Stimulated activated CD4-positive, alpha-beta T cell treated with anti-CD3 and anti-CD28 coated beads, Interleukin-4, amount 100 ng/mL, for 1 hour (primary cell): ENCODE data around the gene PCNX1.
"Not testable (repeated sequence)": the region's sequence is repeated elsewhere in the genome, so short reads cannot be mapped to it uniquely, and the experiment has no call there.

Source experiments
- DNase-seq: peaks from one replicate; pipeline ENCODE4 v3.0.0-alpha.2; 2020

The PCNX1 gene

GRCh38 chr14:71094722-71095121, 187.5 kb downstream of the PCNX1 start:
- DNase-seq: no peak

DNA sequence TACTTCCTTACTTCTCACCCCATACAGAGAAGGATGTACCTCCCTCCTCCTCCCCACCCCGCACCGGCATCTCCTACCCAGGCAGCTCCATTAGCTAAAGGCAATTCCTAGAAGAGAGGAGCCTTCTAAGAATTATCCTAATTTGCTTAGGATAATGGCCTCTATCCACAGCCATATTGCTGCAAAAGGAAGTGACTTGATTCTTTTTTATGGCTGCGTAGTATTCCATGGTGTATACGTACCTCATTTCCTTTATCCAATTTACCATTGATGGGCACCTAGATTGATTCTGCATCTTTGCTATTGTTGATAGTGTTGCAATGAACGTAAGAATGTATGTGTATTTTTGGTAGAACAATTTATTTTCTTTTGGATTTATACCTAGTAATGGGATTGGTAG, 189.7 kb downstream of the PCNX1 start:
- no peak for DNase-seq

GRCh38 chr14:71103662-71104484, 196.6 kb downstream of the PCNX1 start:
- no peak for DNase-seq

- no peak for DNase-seq
Measured at GRCh38 chr14:71105177-71105576, 197.9 kb downstream of the PCNX1 start.

DNA sequence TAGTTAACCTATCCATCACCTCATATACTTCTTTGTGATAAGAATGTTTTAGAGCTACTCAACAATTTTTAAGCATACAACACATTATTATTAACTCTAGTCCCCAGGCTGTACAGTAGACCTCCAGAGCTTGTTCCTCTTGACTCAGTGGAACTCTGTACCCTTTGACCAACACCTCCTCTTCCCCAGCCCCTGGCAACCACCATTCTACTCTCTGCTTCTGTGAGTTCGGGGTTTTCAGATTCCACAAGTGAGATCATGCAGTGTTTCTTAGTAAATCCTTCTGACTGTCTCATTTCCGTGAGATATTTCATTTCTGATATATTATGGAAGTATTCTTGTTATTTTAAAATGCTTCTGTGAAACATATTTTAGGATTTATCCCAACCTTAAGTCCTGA, 200.7 kb downstream of the PCNX1 start:
- DNase-seq: no peak

GRCh38 chr14:71108398-71109119, 201.3 kb downstream of the PCNX1 start:
- no peak for DNase-seq

DNA sequence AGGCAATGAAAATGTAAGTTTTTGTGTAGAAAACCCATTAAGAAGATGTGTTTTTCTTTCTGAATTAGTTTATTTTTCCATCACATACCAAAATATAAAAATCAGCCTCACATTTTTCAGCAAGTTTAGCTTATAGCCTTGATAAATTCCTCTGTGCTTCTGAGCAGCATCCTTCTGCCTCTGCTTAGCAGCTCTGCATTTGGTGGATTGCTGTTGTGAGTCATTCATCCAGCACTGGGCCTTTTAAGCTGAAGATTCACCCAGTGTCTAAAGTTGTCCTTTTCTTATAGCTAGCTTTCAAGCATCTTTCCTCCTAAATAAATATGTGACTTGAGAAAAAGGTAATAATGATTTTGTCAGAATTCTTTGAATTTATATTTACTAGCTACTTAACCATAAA, 206.1 kb downstream of the PCNX1 start:
- no peak for DNase-seq

DNA sequence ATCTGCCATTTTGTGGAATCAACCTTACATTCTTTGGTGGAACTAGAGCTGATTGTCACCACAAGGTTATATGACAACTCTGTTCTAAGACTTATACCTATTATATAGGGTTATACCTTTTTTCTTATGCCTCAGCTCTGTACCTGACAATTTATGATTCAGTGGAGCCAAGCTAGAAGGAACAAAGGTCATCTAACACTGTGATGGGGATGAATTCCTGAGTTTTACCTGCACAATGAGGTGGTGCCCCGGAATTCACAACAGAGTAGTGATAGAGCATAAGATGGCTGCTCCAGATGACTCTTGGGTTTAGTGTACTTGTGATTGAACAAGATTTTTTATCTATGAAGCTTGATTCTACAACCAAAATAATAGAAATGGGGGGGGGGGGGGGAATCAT, 207.3 kb downstream of the PCNX1 start:
- DNase-seq: no peak

DNA sequence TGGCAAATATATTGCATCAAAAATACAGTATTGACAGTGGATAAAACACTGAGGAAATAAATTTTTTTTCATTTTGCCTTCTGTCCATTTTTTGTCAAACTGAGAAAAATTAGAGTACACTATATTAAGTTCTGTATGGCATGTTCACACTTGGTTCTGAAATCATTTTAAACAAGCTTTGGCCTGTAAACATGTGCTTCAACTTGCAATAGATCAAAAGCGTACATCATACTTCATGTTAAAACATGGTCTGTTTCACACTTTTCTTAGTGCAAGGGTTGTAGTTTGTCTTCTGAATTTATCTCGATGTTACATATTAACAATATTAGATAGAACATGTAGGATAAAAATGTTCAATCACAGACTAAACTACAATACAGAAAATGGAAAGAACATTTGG, 208.0 kb downstream of the PCNX1 start:
- DNase-seq: no peak

- DNase-seq: no peak
Measured at GRCh38 chr14:71115821-71116567, 208.7 kb downstream of the PCNX1 start.

DNA sequence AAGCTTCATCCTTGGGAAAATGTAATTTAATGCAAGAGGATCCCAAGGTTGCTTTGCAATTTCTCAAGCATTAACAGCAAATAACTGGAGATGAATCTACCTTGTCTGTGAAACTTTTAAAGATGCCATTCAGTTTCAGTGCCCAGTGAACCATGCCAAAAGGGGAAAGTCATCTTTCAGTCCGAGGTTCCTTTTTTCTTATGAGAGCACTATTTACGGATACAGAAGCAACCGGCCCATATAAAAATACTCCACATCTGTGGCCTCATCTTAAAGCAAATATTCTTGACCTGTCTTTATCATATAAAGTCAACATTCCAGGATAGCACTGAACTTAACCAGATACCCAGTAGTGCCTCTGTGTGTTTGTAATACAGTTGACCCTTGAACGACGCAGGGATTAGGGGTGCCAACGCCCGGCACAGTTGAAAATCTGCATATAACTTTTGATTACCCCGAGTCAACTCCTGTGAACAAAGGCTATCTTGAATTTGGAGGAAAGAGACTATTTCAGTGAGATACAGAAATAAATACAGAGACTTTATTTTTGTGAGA, 209.4 kb downstream of the PCNX1 start:
- no peak for DNase-seq

DNA sequence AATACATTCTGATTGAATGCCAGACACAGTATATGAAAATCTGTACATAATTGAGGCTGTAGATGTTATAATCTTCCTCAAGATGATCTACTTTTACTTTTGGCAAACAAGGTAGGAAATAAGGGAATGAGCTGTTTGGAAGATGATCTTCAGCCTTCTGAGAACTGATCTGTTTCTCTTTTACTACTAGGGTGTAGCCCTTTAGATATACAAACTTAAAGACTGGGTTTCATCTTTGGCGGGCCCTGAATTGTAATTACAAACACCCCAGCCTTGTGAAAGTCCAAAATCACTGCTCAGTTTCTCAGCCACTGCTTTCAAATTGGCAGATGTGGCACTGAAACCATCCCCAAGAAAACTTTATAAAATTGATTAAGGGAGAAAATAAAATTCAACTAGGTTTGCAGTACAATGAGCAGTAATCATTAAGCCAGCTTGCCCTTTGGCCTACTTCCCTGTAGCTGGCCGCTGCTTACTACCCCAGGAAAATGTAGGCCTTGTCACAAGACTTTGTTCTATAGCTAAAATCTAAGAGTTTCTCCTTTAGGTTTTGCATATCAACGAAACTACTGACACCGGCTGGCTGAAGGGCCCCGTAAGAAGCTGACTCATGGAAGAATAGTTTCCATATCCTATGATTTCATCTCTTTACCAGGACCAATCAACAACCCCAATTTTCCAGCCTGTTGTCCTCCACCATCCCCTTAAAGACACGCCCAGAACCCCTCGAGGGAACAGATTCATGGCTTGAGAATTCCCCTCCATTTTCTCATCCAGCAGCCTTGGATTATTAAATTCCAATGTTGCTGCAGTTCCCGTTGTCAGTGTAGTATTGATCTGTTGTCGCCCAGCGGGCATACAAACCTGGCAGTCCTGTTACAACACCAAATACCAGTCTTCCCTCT, 210.8 kb downstream of the PCNX1 start:
- no peak for DNase-seq

GRCh38 chr14:71119075-71119474, 211.8 kb downstream of the PCNX1 start:
- no peak for DNase-seq

DNA sequence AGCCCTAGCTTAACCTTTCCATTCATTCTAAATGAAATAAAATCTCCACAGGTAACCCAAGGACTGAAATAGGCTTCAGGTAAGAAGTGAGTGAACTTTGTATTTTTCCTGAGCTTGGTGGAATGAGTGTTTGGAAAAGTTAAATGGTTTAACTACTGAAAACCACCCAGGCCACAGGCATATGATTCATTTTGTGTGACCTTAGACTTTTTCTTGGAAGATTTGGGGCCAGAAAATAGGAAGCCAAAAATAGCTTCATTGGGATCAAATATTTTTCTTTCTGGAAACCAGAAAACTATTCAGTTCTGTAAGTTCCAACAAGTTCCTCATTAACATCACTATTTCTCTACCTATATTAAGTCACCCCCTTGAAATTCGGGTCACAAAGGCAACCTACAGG, 212.6 kb downstream of the PCNX1 start:
- no peak for DNase-seq

- DNase-seq: no peak
Measured at GRCh38 chr14:71121001-71121400, 213.7 kb downstream of the PCNX1 start.

DNA sequence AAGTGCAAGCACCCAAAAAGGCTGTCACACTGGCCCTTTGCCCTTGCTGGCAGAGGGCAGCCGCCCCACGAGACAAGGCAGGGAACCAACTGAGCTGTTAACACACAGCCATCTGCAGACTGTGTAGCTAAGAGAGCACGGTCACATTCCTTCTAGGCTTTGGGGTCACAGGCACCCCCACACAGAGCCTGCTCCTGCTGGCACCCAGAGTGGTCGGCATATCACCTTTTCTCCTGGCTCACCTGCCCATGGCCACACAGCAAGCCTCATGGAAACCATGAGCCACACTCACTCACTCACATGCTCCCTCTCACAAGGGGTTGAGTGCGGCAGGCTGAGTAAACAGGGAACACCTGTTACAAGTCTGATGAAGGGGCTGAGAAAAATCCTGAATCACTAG, 214.5 kb downstream of the PCNX1 start:
- no peak for DNase-seq

- DNase-seq: no peak
Measured at GRCh38 chr14:71122866-71123565, 215.8 kb downstream of the PCNX1 start.

DNA sequence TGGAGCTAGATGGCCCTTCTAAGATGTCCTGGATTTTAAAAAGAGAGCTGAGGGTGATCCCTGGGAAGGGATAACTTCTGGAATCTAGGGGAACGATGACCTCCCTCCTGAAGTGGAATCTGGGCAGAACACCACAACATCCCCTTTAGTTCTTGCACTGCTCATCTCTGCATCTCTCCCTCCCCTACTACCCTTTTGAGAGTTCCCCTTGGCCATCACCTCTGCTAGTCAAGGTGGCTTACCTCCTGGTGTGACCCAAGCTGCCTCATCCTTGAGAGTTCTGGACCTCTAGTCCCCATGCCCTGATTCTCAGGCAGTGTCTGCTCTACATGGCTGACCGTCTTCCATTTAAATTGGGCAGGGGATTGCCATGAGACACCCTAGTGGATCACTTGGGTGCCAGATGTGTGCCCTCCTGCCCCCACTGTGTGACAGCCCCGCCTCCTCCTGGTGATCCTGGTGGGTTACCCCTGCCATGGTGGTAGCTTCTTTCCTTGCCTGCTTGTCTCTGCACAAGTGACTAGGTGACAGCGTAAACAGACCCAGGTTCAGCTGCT, 216.4 kb downstream of the PCNX1 start:
- no peak for DNase-seq

- DNase-seq: not testable (repeated sequence)
Measured at GRCh38 chr14:71129716-71130490, 222.6 kb downstream of the PCNX1 start.

- no peak for DNase-seq
Measured at GRCh38 chr14:71130491-71131179, 223.4 kb downstream of the PCNX1 start.
